Measurements from ENCODE around the gene TTLL8.
"Not testable (repeated sequence)": the region's sequence is repeated elsewhere in the genome, so short reads cannot be mapped to it uniquely, and the experiment has no call there.

Gene TTLL8

DNA sequence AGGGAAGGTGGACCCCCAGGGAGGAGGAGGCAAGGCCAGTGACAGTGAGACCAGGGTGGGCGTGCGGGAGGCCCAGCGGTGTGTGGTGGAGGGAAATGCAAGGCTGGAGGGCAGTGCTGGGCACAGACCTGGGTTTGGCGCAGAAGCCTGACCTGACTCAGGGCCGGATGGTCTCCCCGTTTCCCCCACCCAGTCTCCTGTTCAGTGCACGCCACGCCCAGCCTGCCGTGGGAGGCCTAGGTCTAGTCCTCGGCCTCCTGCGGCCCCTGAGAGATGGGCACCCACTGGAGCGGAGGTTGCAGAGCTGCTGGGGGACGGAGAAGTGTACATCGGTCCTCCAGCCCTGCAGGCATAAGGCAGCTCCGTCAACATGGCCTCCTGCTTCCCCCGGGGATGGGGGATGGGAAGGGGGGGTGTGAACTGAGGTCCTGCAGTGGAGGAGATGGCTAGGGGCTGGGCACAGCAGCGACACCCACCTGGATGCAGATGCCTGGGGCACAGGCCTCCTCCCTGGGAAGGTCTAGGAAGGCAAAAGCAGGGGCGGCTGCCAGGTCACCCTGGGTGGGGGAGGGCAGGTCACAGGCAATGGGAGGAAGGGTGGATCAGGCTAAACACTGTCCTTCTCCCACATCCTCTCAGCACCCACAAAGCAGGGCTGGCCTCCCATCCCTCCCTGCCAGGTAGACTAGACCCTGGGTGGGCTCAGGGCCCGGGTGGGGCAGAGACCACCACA lies 61.4 kb downstream of the TTLL8 start:
- TF ChIP-seq ZNF274 (IDR thresholded peaks at IDR 0.05; ENCODE audit: low read depth, low read length): no peak
- no peak overlapping the region for H3K4me3 ChIP-seq (ENCODE audit: low read length)

- no peak for TF ChIP-seq ZNF274 (IDR thresholded peaks at IDR 0.05; ENCODE audit: low read depth, low read length)
- no peak overlapping the region for H3K4me3 ChIP-seq (ENCODE audit: low read length)
Measured at GRCh38 chr22:49996119-49996517, 62.0 kb downstream of the TTLL8 start.

- no peak overlapping the region for H3K4me3 ChIP-seq (ENCODE audit: low read length)
- no peak for TF ChIP-seq ZNF274 (IDR thresholded peaks at IDR 0.05; ENCODE audit: low read depth, low read length)
Measured at GRCh38 chr22:49995361-49996118, 62.6 kb downstream of the TTLL8 start.

- no peak for TF ChIP-seq ZNF274 (IDR thresholded peaks at IDR 0.05; ENCODE audit: low read depth, low read length)
- no peak overlapping the region for H3K4me3 ChIP-seq (ENCODE audit: low read length)
Measured at GRCh38 chr22:49995041-49995360, 63.1 kb downstream of the TTLL8 start.

DNA sequence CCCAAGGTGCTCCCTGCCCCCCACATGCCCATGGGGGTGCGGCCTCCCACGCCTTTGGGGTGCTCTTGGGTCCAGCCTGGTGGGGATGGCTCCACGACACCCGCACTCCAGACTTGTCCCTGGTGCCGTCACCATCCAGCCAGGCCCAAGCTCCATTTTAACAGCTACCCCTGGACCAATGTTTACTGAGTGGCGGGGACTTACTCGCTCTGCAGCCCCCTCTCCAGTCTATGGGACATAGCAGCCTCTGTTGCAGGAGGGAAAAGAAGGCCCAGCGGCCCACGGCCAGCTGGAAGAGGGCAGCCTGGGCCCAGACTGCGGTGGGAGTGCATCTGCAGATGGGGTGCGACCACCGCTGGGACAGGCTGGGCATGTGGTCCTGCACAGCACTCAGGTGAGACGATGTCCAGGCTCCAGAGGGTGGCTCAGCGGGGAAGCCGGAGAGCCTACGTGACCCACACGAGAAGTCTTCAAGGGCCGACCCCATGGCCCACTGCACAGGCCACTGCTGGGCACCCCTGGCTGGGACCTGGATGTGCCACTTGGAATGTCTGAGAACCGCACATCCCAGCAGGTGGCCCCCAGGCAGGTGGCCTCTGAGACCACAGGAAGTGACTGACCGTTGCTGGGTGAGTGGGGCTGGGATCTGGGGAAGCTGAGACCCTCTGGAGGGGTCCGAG lies 63.6 kb downstream of the TTLL8 start:
- no peak for TF ChIP-seq ZNF274 (IDR thresholded peaks at IDR 0.05; ENCODE audit: low read depth, low read length)
- H3K4me3 ChIP-seq (ENCODE audit: low read length): no peak overlapping the region

DNA sequence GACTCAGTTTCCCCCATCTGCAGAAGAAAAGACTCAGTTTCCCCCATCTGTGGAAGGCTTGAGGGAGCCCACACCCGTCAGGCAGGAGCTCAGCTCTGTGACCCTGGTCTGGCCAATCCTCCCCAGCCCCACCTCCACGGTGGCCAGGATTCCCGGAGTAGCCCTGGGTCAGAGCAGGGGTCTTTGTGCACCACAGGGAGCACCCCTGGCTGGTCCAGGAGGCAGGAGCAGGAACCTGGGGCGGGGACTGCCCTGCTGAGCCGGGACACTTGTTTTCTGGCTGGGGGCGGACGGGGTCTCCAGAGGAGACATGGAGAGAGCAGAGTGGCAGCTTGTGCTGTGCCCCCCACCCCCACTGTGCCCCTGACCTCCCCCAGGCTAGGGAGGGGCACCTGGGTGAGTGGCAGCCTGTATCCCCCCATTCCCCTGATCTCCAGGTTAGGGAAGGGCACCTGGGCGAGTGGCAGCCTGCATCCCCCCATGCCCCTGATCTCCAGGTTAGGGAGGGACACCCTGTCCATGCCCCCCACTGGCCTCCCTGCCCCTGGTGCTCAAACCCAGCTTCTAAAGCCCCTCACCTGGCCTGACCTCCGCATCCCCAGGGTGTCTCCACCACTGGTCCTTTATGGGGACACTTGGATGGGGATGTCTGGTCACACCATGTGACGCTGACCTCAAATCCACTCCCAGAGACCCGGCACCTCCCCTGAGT lies 64.3 kb downstream of the TTLL8 start:
- no peak overlapping the region for H3K4me3 ChIP-seq (ENCODE audit: low read length)
- TF ChIP-seq ZNF274 (IDR thresholded peaks at IDR 0.05; ENCODE audit: low read depth, low read length): no peak

DNA sequence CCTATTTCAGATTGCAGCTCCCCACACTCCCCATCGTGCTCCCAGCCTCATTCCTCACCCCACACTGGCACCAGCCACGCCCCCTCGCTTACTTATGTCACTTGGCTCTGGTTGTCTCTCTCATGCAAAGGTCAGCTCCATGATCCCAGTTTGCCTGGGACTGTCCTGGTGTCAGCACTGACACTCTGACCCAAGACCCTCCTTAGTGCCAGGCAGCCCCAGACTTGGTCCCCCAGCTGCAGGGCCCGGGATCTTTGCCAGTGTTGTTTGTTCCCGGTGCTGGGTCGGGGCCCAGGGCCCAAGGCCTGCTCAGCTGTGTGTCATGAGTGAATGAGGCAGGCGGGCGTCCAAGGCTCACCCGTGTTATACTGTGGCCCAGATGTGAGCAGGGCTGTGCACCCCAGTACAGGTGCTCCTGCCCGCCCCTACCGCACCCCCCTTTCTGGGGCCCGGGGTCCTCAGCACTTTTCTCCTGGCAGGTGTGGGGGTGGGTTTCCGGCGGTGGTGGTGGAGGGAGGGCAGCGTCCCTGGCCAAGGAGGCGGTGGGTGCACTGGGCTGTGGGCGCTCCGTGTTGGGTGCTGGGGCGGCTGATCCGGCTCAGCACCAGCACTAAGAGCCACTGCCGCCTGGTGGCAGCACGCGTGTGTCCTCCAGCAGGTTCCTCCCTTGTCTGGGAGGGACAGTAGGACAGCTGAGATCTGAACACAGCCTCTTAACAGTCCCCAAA lies 65.0 kb downstream of the TTLL8 start:
- no peak overlapping the region for H3K4me3 ChIP-seq (ENCODE audit: low read length)

DNA sequence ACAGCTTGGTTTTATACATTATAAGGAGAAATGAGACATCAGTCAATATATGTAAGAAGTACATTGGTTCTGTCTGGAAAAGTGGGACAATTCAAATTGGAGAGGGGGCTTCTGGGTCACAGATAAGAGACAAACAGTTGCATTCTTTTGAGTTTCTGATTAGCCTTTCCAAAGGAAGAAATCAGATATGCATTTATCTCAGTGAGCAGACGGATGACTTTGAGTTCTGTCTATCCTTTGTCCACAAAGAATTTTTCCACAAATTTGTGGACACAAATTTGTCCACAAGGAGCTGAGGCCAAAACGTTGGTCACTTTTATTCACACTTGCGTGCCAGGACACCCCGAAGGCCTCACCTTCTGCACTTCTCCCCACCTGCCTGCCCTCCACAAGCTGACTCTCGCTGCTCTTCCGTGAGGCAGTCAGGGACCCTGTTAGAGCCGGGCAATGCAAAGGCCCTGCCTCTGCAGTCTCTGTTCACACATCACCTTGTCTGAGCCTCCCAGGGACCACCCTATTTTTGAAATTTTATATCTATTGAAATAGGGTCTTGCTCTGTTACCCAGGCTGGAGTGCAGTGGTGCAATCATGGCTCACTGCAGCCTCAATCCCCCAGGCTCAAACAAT lies 66.1 kb downstream of the TTLL8 start:
- no peak overlapping the region for H3K4me3 ChIP-seq (ENCODE audit: low read length)
- no peak for TF ChIP-seq ZNF274 (IDR thresholded peaks at IDR 0.05; ENCODE audit: low read depth, low read length)

More for the DNA sequence above, 65.0 kb downstream of the TTLL8 start:
- no peak for TF ChIP-seq ZNF274 (IDR thresholded peaks at IDR 0.05; ENCODE audit: low read depth, low read length)

- H3K4me3 ChIP-seq (ENCODE audit: low read length): no peak overlapping the region
Measured at GRCh38 chr22:49991167-49991566, 66.9 kb downstream of the TTLL8 start.

DNA sequence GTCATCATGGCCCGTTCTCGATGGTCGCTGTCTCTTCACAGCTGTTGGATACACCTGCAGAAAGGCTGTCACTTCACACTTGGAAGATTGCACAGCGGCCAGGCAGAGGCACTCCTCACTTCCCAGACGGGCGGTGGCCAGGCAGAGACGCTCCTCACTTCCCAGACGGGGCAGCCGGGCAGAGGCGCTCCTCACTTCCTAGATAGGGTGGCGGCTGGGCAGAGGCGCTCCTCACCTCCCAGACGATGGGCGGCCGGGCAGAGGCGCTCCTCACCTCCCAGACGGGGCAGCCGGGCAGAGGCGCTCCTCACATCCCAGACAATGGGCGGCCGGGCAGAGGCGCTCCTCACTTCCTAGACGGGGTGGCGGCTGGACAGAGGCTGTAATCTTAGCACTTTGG lies 68.3 kb downstream of the TTLL8 start:
- H3K4me3 ChIP-seq (ENCODE audit: low read length): not testable (repeated sequence)

More at GRCh38 chr22:49991167-49991566, 66.9 kb downstream of the TTLL8 start:
- no peak for TF ChIP-seq ZNF274 (IDR thresholded peaks at IDR 0.05; ENCODE audit: low read depth, low read length)

GRCh38 chr22:49986325-49986724 lies 71.8 kb downstream of the TTLL8 start:
- no peak for TF ChIP-seq ZNF274 (IDR thresholded peaks at IDR 0.05; ENCODE audit: low read depth, low read length)
- H3K4me3 ChIP-seq (ENCODE audit: low read length): no peak overlapping the region

DNA sequence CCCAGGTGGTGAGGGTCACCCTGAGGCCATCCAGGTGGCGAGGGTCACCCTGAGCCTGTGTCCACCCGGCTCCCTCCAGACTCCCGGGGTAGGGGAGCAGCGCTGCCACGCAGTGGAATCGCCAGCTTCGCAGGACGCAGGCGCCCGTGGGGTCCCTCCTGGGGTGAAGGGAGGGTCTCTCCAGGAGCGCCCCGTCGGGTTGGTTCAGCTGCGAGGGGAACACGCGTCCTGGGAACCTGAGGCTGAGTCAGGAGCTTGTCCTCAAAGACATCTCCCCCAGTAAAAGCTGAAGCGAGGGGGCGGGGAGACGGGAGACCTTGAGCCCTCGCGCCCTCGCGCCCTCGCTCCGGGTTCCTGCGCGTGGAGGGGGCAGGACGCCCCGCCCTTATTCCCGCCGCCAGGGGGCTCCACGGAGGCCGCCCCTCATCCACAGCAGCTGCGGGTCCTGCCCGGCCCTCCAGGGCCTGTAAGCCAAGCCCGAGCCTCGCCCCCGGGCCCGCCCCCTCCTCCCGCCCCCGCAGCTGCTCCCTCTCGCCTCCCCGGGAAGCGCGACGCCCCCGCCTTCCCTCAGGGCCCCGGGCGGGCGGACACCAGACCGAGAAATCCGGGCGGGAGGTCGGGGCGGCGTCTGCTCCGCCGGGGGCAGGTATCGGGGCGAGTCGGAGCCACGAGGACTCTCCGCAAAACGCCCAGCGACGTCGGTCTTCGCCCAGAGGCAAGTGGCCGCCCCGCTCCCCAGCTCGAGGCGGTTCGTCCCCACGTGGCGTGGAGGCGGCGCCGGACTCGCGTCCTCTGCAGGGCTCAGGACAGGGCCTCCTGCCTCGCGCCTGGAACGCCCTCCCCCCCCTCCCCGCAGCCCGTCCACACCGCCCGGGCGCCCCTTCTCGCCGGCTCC lies 74.7 kb downstream of the TTLL8 start:
- no peak for TF ChIP-seq ZNF274 (IDR thresholded peaks at IDR 0.05; ENCODE audit: low read depth, low read length)

DNA sequence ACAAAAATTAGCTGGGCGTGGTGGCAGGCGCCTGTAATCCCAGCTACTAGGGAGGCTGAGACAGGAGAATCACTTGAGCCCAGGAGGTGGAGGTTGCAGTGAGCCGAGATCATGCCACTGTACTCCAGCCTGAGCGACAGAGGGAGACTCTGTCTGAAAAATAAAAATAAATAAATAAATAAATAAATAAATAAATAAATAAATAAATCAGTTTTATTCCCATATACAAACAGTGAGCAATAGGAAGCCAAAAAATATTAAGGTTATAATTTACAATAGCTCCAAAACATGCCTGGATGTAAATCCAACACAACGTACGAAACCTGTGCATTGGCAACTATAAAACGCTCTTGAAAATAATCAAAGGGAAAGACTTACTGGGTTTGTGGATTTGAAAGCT lies 76.3 kb downstream of the TTLL8 start:
- H3K4me3 ChIP-seq (ENCODE audit: low read length): not testable (repeated sequence)

More for the DNA sequence above, 74.7 kb downstream of the TTLL8 start:
- no peak overlapping the region for H3K4me3 ChIP-seq (ENCODE audit: low read length)

Measured in GM08714 (cell line).